Measurements from ENCODE around the gene NRXN2.

DNA sequence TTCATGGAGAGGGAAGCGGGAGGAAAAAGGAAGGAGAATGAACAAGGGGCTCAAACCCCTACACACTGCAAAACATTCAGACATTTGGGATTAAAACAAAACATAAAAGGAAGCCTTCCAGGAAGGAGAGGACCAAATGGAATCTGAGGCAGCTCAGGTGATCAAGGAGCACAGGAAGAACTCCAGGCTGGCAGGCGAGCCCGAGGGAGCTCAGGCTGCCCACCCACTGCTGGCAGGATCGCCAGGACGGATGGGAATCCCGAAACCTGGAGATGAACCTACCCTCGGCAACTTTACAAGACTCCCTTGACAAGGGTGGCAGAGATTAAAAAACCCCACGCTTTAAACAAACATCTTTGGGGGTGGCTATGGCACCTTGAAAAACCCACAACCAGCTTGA is 41.8 kb upstream of the NRXN2 start:
- TF ChIP-seq EZH2phosphoT487 (IDR thresholded peaks at IDR 0.05; ENCODE audit: insufficient read depth, low read depth): no peak
- TF ChIP-seq EZH2 (IDR thresholded peaks at IDR 0.05; ENCODE audit: insufficient read depth, poor library complexity, severe bottlenecking): no peak

Measured in GM23248 (cell line).